MM.1S (cell line): ENCODE measurements around the gene FAM193B.
A peak's percentile ranks its signal among the peaks of the same experiment; 100 is the strongest.

Experiments used
- DNase-seq: peaks from one replicate; pipeline ENCODE4 v3.0.0-alpha.2; 2015
- H2AFZ ChIP-seq: fragments of 300-600 bp; sonication (generic); 2 replicates; pipeline ENCODE4 v1.6.0; 2016; ENCODE audit warnings: antibody characterized with exemption, low read length
- H3F3A ChIP-seq: fragments of 300-600 bp; sonication (generic); 2 replicates; pipeline ENCODE4 v1.6.1; 2016; ENCODE audit warnings: mild to moderate bottlenecking, antibody characterized with exemption, low read length, moderate library complexity, mixed read lengths; ENCODE audit not compliant: insufficient read depth
- H3K27ac ChIP-seq: fragments of 300-600 bp; sonication (generic); 2 replicates; pipeline ENCODE4 v1.5.1; 2016; ENCODE audit warnings: mild to moderate bottlenecking, low read length
- H3K27me3 ChIP-seq: fragments of 300-600 bp; sonication (generic); replicated peaks from 2 replicates; pipeline ENCODE4 v1.6.0; 2016; ENCODE audit warnings: low read length; ENCODE audit not compliant: insufficient read depth
- H3K36me3 ChIP-seq: fragments of 300-600 bp; sonication (generic); replicated peaks from 2 replicates; pipeline ENCODE4 v1.6.1; 2016; ENCODE audit warnings: mild to moderate bottlenecking, low read length, mixed read lengths; ENCODE audit not compliant: insufficient read depth
- H3K4me1 ChIP-seq: fragments of 300-600 bp; sonication (generic); 2 replicates; pipeline ENCODE4 v1.6.1; 2016; ENCODE audit warnings: low read length, mixed read lengths
- H3K4me2 ChIP-seq: fragments of 300-600 bp; sonication (generic); 2 replicates; pipeline ENCODE4 v1.6.0; 2016; ENCODE audit warnings: low read depth, low read length
- H3K4me3 ChIP-seq: fragments of 300-600 bp; sonication (generic); 2 replicates; pipeline ENCODE4 v1.5.1; 2016; ENCODE audit warnings: low read length, mixed read lengths
- H3K79me2 ChIP-seq: fragments of 300-600 bp; sonication (generic); 2 replicates; pipeline ENCODE4 v1.6.1; 2016; ENCODE audit warnings: mixed run types, low read length, mixed read lengths
- H3K9ac ChIP-seq: fragments of 300-600 bp; sonication (generic); 2 replicates; pipeline ENCODE4 v1.6.1; 2016; ENCODE audit warnings: low read length, mixed read lengths
- H3K9me2 ChIP-seq: fragments of 300-600 bp; sonication (generic); replicated peaks from 2 replicates; pipeline ENCODE4 v1.6.1; 2016; ENCODE audit warnings: mild to moderate bottlenecking, low read length, mixed read lengths; ENCODE audit not compliant: insufficient read depth
- H3K9me3 ChIP-seq: fragments of 300-600 bp; sonication (generic); replicated peaks from 2 replicates; pipeline ENCODE4 v1.6.1; 2016; ENCODE audit warnings: mild to moderate bottlenecking, low read length, mixed read lengths; ENCODE audit not compliant: insufficient read depth
- H4K20me1 ChIP-seq: fragments of 300-600 bp; sonication (generic); 2 replicates; pipeline ENCODE4 v1.6.1; 2016; ENCODE audit warnings: mild to moderate bottlenecking, low read length, moderate library complexity, mixed read lengths; ENCODE audit not compliant: insufficient read depth
- CTCF ChIP-seq: fragments of 300-600 bp; sonication (generic); IDR thresholded peaks from 2 replicates; pipeline ENCODE4 v1.5.1; 2016; ENCODE audit warnings: antibody characterized with exemption, low read length, mixed read lengths
- EZH2 ChIP-seq: fragments of 300-600 bp; sonication (generic); optimal IDR thresholded peaks from 2 replicates; pipeline ENCODE3; 2017; ENCODE audit warnings: low read depth, mild to moderate bottlenecking, antibody characterized with exemption, low read length, mixed read lengths
- EZH2phosphoT487 ChIP-seq: fragments of 300-600 bp; sonication (generic); IDR thresholded peaks from 2 replicates; pipeline ENCODE4 v1.6.1; 2018; ENCODE audit warnings: antibody characterized with exemption, low read length

The FAM193B gene

GRCh38 chr5:177509381-177509951, 44.9 kb downstream of the FAM193B start, which contains the start of gene DOK3:
TSS of gene DOK3 (minus strand) at chr5:177509826. CDS start at chr5:177509540, 286 bp downstream.
- no peaks in the 10 kb centered on the region for H3K27me3 ChIP-seq
- DNase-seq: peak; percentile 54
- no peaks in the 10 kb centered on the region; the same call in 1 of the 2 replicates for H3K36me3 ChIP-seq
- peak within 1 kb of the TSS; percentile 7; the same call in 1 of the 2 replicates for H3K27ac ChIP-seq
- no peaks in the 10 kb centered on the region for H3K9me3 ChIP-seq
- no peaks in the 10 kb centered on the region for H3K9me2 ChIP-seq
- H3K4me3 ChIP-seq: peak within 1 kb of the TSS; percentile 59
- no peaks in the 10 kb centered on the region for H3F3A ChIP-seq
- H4K20me1 ChIP-seq: no peaks in the 10 kb centered on the region
- peak within 1 kb of the TSS; percentile 55; the same call in 1 of the 2 replicates for H3K9ac ChIP-seq
- TF ChIP-seq CTCF: no peak
- no peak for TF ChIP-seq EZH2
- TF ChIP-seq EZH2phosphoT487: no peak
- peak within 1 kb of the TSS; percentile 62 for H2AFZ ChIP-seq
- peaks cover 18% of the 10 kb centered on the region for H3K4me1 ChIP-seq
- peaks cover 3% of the 10 kb centered on the region for H3K79me2 ChIP-seq
- H3K4me2 ChIP-seq: peak within 1 kb of the TSS; percentile 89

DNA sequence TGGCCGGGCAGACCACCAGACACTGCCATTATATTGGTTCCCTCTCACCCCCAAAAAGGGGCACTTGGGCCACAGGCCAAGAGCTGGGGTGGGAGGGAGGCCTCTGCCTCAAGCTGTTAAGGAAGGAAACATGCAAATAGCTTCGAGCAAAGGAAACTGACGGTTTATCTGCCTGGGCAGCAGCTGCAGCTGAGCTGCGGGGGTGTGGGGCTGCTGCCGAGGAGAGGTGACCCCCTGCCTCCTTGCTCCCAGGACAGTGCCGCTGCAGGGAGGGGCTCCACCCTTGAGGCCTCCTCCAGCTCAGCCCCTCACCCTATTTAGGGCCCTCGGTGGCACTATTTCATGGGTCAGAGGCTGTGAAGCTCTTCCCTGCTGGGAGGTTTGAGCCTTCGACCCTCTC, 45.5 kb downstream of the FAM193B start:
- Histone ChIP-seq H3K9me3 (no peaks in the 10 kb centered on the region), H3K4me1 (peaks cover 18% of the 10 kb centered on the region), H3K4me2 (peak overlapping the region; percentile 89), H3K27ac (0 out of 2 replicates have a peak overlapping the region, but pooled peaks have one; percentile 6), H3K27me3 (no peaks in the 10 kb centered on the region), H3K79me2 (no peaks in the 10 kb centered on the region), H3K36me3 (no peaks in the 10 kb centered on the region; the same call in 1 of the 2 replicates), H3K9ac (peak overlapping the region; percentile 55; the same call in 1 of the 2 replicates), H3F3A (no peaks in the 10 kb centered on the region), H3K9me2 (no peaks in the 10 kb centered on the region), H4K20me1 (no peaks in the 10 kb centered on the region), H2AFZ (peak overlapping the region; percentile 62), H3K4me3 (peak overlapping the region; percentile 59)
- no peak for TF ChIP-seq EZH2phosphoT487
- TF ChIP-seq EZH2: no peak
- TF ChIP-seq CTCF: no peak
- peak; percentile 57 for DNase-seq

- Histone ChIP-seq H2AFZ (no peak overlapping the region), H3F3A (no peaks in the 10 kb centered on the region), H3K36me3 (no peaks in the 10 kb centered on the region; the same call in 1 of the 2 replicates), H3K9ac (no peak overlapping the region), H3K27ac (no peak overlapping the region), H3K79me2 (no peaks in the 10 kb centered on the region), H3K4me1 (peaks cover 18% of the 10 kb centered on the region), H3K4me3 (no peak overlapping the region), H3K9me3 (no peaks in the 10 kb centered on the region), H4K20me1 (no peaks in the 10 kb centered on the region), H3K9me2 (no peaks in the 10 kb centered on the region), H3K4me2 (0 out of 2 replicates have a peak overlapping the region, but pooled peaks have one; percentile 89), H3K27me3 (no peaks in the 10 kb centered on the region)
- no peak for DNase-seq
- TF ChIP-seq EZH2phosphoT487 (no peak), EZH2 (no peak), CTCF (no peak)
Measured at GRCh38 chr5:177508221-177508611, 46.1 kb downstream of the FAM193B start.
